ENCODE data around the gene AFDN.

The AFDN gene

GRCh38 chr6:167786853-167787675, 39.6 kb upstream of the AFDN start:
- H3K9ac ChIP-seq (ENCODE audit: low read depth, low read length, poor library complexity), result no peak overlapping the region
- no peak overlapping the region for H4K8ac ChIP-seq (ENCODE audit: low read depth, low read length)
- no peak overlapping the region for H3K4ac ChIP-seq (ENCODE audit: low read length)
- no CpG with 5 or more reads among the region's 10 CpGs for WGBS, 2 donors (ENCODE audit: extremely low coverage in 2 of 2, insufficient read length in 2 of 2, insufficient replicate concordance in 1 of 2)
- no peak overlapping the region for H2BK15ac ChIP-seq (ENCODE audit: low read length)
- no peak overlapping the region for H3K27ac ChIP-seq (replicated peaks; ENCODE audit: low read length)
- peak overlapping the region; percentile 43 for H2AFZ ChIP-seq (ENCODE audit: low read length)
- H3K18ac ChIP-seq (ENCODE audit: low read length), result no peak overlapping the region
- no peak overlapping the region for H3K14ac ChIP-seq (ENCODE audit: low read length)
- no peaks in the 10 kb centered on the region for H3K9me3 ChIP-seq (replicated peaks in 1 of 2; ENCODE audit: control insufficient read depth in 2 of 2, insufficient read depth in 1 of 2, low read depth in 1 of 2, low read length in 2 of 2)
- no peak overlapping the region for H3K4me2 ChIP-seq (ENCODE audit: insufficient read depth, low read length, poor library complexity, severe bottlenecking)
- H4K91ac ChIP-seq (ENCODE audit: low read depth, low read length, poor library complexity), result no peak overlapping the region
- no peaks in the 10 kb centered on the region for H3K79me1 ChIP-seq (ENCODE audit: low read depth, low read length)
- no peaks in the 10 kb centered on the region for H3K27me3 ChIP-seq (ENCODE audit: control insufficient read depth in 3 of 3, insufficient read depth in 3 of 3, low read depth in 1 of 3, low read length in 3 of 3)
- no peak overlapping the region for H2BK120ac ChIP-seq (ENCODE audit: low read depth, low read length)
- H3K4me1 ChIP-seq (ENCODE audit: control insufficient read depth in 2 of 2, insufficient read depth in 1 of 2, low read depth in 1 of 2, low read length in 2 of 2), result peaks cover 12 to 27% of the 10 kb centered on the region in 2 donors
- H3K4me3 ChIP-seq (ENCODE audit: low read length in 2 of 2), result no peak overlapping the region
- H2BK5ac ChIP-seq (ENCODE audit: low read length), result no peak overlapping the region
- no peaks in the 10 kb centered on the region for H3K36me3 ChIP-seq (replicated peaks in 1 of 2; ENCODE audit: control insufficient read depth in 2 of 2, insufficient read depth in 2 of 2, low read length in 2 of 2)
- no peak overlapping the region for H2BK12ac ChIP-seq (ENCODE audit: low read length)
- no peak for DNase-seq (ENCODE audit: low spot score)
- H3K23ac ChIP-seq (ENCODE audit: low read depth, low read length, poor library complexity), result no peak overlapping the region
- H2AK5ac ChIP-seq (ENCODE audit: low read depth, low read length), result no peak overlapping the region

- H3K4me3 ChIP-seq (ENCODE audit: low read length in 2 of 2), result peak overlapping the region in 1 of 2 donors; percentile 8
- no peaks in the 10 kb centered on the region for H3K36me3 ChIP-seq (replicated peaks in 1 of 2; ENCODE audit: control insufficient read depth in 2 of 2, insufficient read depth in 2 of 2, low read length in 2 of 2)
- H3K4me2 ChIP-seq (ENCODE audit: insufficient read depth, low read length, poor library complexity, severe bottlenecking), result no peak overlapping the region
- H3K79me1 ChIP-seq (ENCODE audit: low read depth, low read length), result no peaks in the 10 kb centered on the region
- H3K4ac ChIP-seq (ENCODE audit: low read length), result no peak overlapping the region
- no CpG with 5 or more reads among the region's 23 CpGs for WGBS, 2 donors (ENCODE audit: extremely low coverage in 2 of 2, insufficient read length in 2 of 2, insufficient replicate concordance in 1 of 2)
- peak overlapping the region; percentile 67 for H3K18ac ChIP-seq (ENCODE audit: low read length)
- no peak overlapping the region for H3K27ac ChIP-seq (replicated peaks; ENCODE audit: low read length)
- H2BK12ac ChIP-seq (ENCODE audit: low read length), result no peak overlapping the region
- no peak overlapping the region for H2AK5ac ChIP-seq (ENCODE audit: low read depth, low read length)
- H4K8ac ChIP-seq (ENCODE audit: low read depth, low read length), result no peak overlapping the region
- H3K14ac ChIP-seq (ENCODE audit: low read length), result no peak overlapping the region
- H3K27me3 ChIP-seq (ENCODE audit: control insufficient read depth in 3 of 3, insufficient read depth in 3 of 3, low read depth in 1 of 3, low read length in 3 of 3), result no peaks in the 10 kb centered on the region
- no peak overlapping the region for H2BK5ac ChIP-seq (ENCODE audit: low read length)
- peak overlapping the region; percentile 71 for H2AFZ ChIP-seq (ENCODE audit: low read length)
- H4K91ac ChIP-seq (ENCODE audit: low read depth, low read length, poor library complexity), result no peak overlapping the region
- no peaks in the 10 kb centered on the region for H3K9me3 ChIP-seq (replicated peaks in 1 of 2; ENCODE audit: control insufficient read depth in 2 of 2, insufficient read depth in 1 of 2, low read depth in 1 of 2, low read length in 2 of 2)
- H3K4me1 ChIP-seq (ENCODE audit: control insufficient read depth in 2 of 2, insufficient read depth in 1 of 2, low read depth in 1 of 2, low read length in 2 of 2), result peaks cover 12 to 27% of the 10 kb centered on the region in 2 donors
- no peak overlapping the region for H2BK15ac ChIP-seq (ENCODE audit: low read length)
- no peak for DNase-seq (ENCODE audit: low spot score)
- no peak overlapping the region for H3K23ac ChIP-seq (ENCODE audit: low read depth, low read length, poor library complexity)
- H3K9ac ChIP-seq (ENCODE audit: low read depth, low read length, poor library complexity), result no peak overlapping the region
- H2BK120ac ChIP-seq (ENCODE audit: low read depth, low read length), result no peak overlapping the region
Observed at GRCh38 chr6:167787896-167788562, 38.7 kb upstream of the AFDN start.

- no peak for DNase-seq (ENCODE audit: low spot score)
Observed at GRCh38 chr6:167788563-167788903, 38.2 kb upstream of the AFDN start.

GRCh38 chr6:167789358-167789757, 37.4 kb upstream of the AFDN start:
- Histone ChIP-seq H2AFZ (ENCODE audit: low read length) (no peak overlapping the region), H2BK12ac (ENCODE audit: low read length) (no peak overlapping the region), H4K8ac (ENCODE audit: low read depth, low read length) (no peak overlapping the region), H3K23ac (ENCODE audit: low read depth, low read length, poor library complexity) (peak overlapping the region; percentile 40), H3K27me3 (ENCODE audit: control insufficient read depth in 3 of 3, insufficient read depth in 3 of 3, low read depth in 1 of 3, low read length in 3 of 3) (no peaks in the 10 kb centered on the region), H2BK5ac (ENCODE audit: low read length) (no peak overlapping the region), H3K18ac (ENCODE audit: low read length) (peak overlapping the region; percentile 39), H3K9ac (ENCODE audit: low read depth, low read length, poor library complexity) (no peak overlapping the region), H2BK120ac (ENCODE audit: low read depth, low read length) (no peak overlapping the region), H3K4me3 (ENCODE audit: low read length in 2 of 2) (no peak overlapping the region), H3K27ac (replicated peaks; ENCODE audit: low read length) (no peak overlapping the region), H3K4ac (ENCODE audit: low read length) (no peak overlapping the region), H3K9me3 (replicated peaks in 1 of 2; ENCODE audit: control insufficient read depth in 2 of 2, insufficient read depth in 1 of 2, low read depth in 1 of 2, low read length in 2 of 2) (no peaks in the 10 kb centered on the region), H2BK15ac (ENCODE audit: low read length) (no peak overlapping the region), H3K4me1 (ENCODE audit: control insufficient read depth in 2 of 2, insufficient read depth in 1 of 2, low read depth in 1 of 2, low read length in 2 of 2) (peaks cover 12 to 27% of the 10 kb centered on the region in 2 donors), H3K79me1 (ENCODE audit: low read depth, low read length) (no peaks in the 10 kb centered on the region), H3K14ac (ENCODE audit: low read length) (no peak overlapping the region), H2AK5ac (ENCODE audit: low read depth, low read length) (no peak overlapping the region), H3K36me3 (replicated peaks in 1 of 2; ENCODE audit: control insufficient read depth in 2 of 2, insufficient read depth in 2 of 2, low read length in 2 of 2) (no peaks in the 10 kb centered on the region), H4K91ac (ENCODE audit: low read depth, low read length, poor library complexity) (no peak overlapping the region), H3K4me2 (ENCODE audit: insufficient read depth, low read length, poor library complexity, severe bottlenecking) (no peak overlapping the region)
- no peak for DNase-seq (ENCODE audit: low spot score)
- no CpG with 5 or more reads among the region's 6 CpGs for WGBS, 2 donors (ENCODE audit: extremely low coverage in 2 of 2, insufficient read length in 2 of 2, insufficient replicate concordance in 1 of 2)

More at GRCh38 chr6:167788563-167788903, 38.2 kb upstream of the AFDN start:
- H2BK5ac ChIP-seq (ENCODE audit: low read length), result no peak overlapping the region
- no peak overlapping the region for H3K27ac ChIP-seq (replicated peaks; ENCODE audit: low read length)
- WGBS, 2 donors (ENCODE audit: extremely low coverage in 2 of 2, insufficient read length in 2 of 2, insufficient replicate concordance in 1 of 2), result no CpG with 5 or more reads among the region's 2 CpGs
- H3K27me3 ChIP-seq (ENCODE audit: control insufficient read depth in 3 of 3, insufficient read depth in 3 of 3, low read depth in 1 of 3, low read length in 3 of 3), result no peaks in the 10 kb centered on the region
- no peak overlapping the region for H3K14ac ChIP-seq (ENCODE audit: low read length)
- peak overlapping the region in 1 of 2 donors; percentile 8 for H3K4me3 ChIP-seq (ENCODE audit: low read length in 2 of 2)
- H2BK12ac ChIP-seq (ENCODE audit: low read length), result no peak overlapping the region
- H3K36me3 ChIP-seq (replicated peaks in 1 of 2; ENCODE audit: control insufficient read depth in 2 of 2, insufficient read depth in 2 of 2, low read length in 2 of 2), result no peaks in the 10 kb centered on the region
- no peak overlapping the region for H2BK15ac ChIP-seq (ENCODE audit: low read length)
- H2AFZ ChIP-seq (ENCODE audit: low read length), result peak overlapping the region; percentile 71
- no peak overlapping the region for H3K4me2 ChIP-seq (ENCODE audit: insufficient read depth, low read length, poor library complexity, severe bottlenecking)
- no peak overlapping the region for H4K8ac ChIP-seq (ENCODE audit: low read depth, low read length)
- no peak overlapping the region for H2BK120ac ChIP-seq (ENCODE audit: low read depth, low read length)
- no peak overlapping the region for H2AK5ac ChIP-seq (ENCODE audit: low read depth, low read length)
- H3K9ac ChIP-seq (ENCODE audit: low read depth, low read length, poor library complexity), result no peak overlapping the region
- no peak overlapping the region for H3K4ac ChIP-seq (ENCODE audit: low read length)
- no peaks in the 10 kb centered on the region for H3K79me1 ChIP-seq (ENCODE audit: low read depth, low read length)
- H3K18ac ChIP-seq (ENCODE audit: low read length), result no peak overlapping the region
- peaks cover 12 to 27% of the 10 kb centered on the region in 2 donors for H3K4me1 ChIP-seq (ENCODE audit: control insufficient read depth in 2 of 2, insufficient read depth in 1 of 2, low read depth in 1 of 2, low read length in 2 of 2)
- H3K23ac ChIP-seq (ENCODE audit: low read depth, low read length, poor library complexity), result no peak overlapping the region
- H3K9me3 ChIP-seq (replicated peaks in 1 of 2; ENCODE audit: control insufficient read depth in 2 of 2, insufficient read depth in 1 of 2, low read depth in 1 of 2, low read length in 2 of 2), result no peaks in the 10 kb centered on the region
- H4K91ac ChIP-seq (ENCODE audit: low read depth, low read length, poor library complexity), result no peak overlapping the region

All from neuronal stem cell (in vitro differentiated cells).